Measurements from ENCODE around the gene CD4.

- TF ChIP-seq CTCF (IDR thresholded peaks at IDR 0.05; ENCODE audit: low read depth, low read length, poor library complexity, severe bottlenecking) (no peak), EZH2phosphoT487 (IDR thresholded peaks at IDR 0.05; ENCODE audit: borderline replicate concordance, low read length) (no peak)
Measured at GRCh38 chr12:6833189-6833890, 44.0 kb downstream of the CD4 start.
